ENCODE results near the gene PTPRT. TPM values are rescaled to one million over a fixed set of nuclear protein-coding genes. Genes with fewer than 3 reads are reported as not detected.

PTPRT gene
- total and polyA plus RNA-seq, 2 of the 13 experiments (the other 11 are each of a cell fraction or from before 2014, with no cell fraction given) = under 0.01 to 0.09 TPM

DNA sequence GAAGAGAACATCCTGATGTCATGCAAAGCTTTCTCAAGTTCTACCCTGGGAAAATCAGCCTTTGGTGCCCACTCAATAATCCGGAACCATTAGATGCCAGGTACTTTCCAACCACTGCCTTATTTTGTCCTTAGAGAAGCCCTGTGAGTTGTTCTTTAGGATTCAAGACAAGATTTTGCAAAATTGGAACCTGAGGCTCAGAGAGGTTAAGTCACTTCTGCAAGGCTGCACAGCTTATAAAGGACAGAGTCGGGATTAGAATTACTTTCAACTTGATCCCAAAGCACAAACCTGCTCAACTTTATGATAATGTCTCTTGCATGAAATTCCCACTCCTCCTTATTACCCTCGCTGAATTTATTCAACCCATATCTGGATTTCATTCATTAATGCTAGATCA lies 287.2 kb downstream of the PTPRT start (continued):
- TF ChIP-seq, protein P1, sequence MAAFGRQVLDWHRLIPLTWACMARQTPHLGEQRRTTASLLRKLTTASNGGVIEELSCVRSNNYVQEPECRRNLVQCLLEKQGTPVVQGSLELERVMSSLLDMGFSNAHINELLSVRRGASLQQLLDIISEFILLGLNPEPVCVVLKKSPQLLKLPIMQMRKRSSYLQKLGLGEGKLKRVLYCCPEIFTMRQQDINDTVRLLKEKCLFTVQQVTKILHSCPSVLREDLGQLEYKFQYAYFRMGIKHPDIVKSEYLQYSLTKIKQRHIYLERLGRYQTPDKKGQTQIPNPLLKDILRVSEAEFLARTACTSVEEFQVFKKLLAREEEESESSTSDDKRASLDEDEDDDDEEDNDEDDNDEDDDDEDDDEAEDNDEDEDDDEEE (CRISPR knock-in tag; IDR thresholded peaks at IDR 0.05) = no peak
- TF ChIP-seq, protein P2, sequence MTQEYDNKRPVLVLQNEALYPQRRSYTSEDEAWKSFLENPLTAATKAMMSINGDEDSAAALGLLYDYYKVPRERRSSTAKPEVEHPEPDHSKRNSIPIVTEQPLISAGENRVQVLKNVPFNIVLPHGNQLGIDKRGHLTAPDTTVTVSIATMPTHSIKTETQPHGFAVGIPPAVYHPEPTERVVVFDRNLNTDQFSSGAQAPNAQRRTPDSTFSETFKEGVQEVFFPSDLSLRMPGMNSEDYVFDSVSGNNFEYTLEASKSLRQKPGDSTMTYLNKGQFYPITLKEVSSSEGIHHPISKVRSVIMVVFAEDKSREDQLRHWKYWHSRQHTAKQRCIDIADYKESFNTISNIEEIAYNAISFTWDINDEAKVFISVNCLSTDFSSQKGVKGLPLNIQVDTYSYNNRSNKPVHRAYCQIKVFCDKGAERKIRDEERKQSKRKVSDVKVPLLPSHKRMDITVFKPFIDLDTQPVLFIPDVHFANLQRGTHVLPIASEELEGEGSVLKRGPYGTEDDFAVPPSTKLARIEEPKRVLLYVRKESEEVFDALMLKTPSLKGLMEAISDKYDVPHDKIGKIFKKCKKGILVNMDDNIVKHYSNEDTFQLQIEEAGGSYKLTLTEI (CRISPR knock-in tag; conservative IDR thresholded peaks at IDR 0.05) = no peak
- TF ChIP-seq ZNF367 (CRISPR knock-in tag; IDR thresholded peaks at IDR 0.05; ENCODE audit: borderline replicate concordance) = no peak
- TF ChIP-seq ZNF879 (CRISPR knock-in tag; IDR thresholded peaks at IDR 0.05) = no peak
- 0 out of 2 replicates have a peak, but pooled peaks have one; percentile 0 for TF ChIP-seq KDM4B (CRISPR knock-in tag; IDR thresholded peaks at IDR 0.05)

DNA sequence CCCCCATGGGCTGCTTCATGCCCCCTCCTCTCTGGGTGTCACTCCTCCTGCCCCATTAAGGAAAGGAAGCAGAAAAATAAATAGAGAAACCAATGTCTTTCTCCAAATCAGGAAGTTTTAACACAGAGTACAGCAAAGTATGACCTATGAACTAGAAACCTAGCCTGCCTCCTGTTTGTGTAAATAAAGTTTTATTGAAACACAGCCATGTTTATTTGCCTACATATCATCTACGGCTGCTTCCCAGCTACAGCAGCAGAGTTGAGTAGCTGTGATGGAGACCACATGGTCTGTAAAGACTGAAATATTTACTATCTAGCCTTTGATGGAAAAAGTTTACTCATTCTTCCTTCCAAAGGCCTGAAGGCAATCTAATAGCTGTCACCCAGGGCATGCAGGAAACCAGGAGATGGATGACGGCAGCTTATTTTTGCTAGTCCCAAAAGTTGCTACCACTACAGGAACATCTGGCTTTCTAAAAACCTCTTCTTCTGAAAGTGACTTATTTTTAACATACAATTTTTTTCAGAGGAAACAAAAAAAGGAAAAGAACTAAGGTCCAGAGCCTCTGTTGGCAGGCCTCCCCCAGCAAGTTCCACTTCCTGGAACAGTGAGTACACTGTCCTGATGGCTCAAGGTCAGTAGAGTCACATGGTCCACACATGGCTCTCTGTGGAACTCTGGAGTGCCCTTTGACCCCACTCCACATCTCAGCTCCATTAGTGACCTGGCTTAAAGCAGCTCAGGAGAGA lies 287.8 kb downstream of the PTPRT start:
- Histone ChIP-seq H3K4me3 (replicated peaks in 1 of 3; ENCODE audit: insufficient read depth in 1 of 3, low read depth in 2 of 3, low read length in 3 of 3) (no peak overlapping the region), H4K20me1 (ENCODE audit: insufficient read depth, low read length) (no peaks in the 10 kb centered on the region), H2AFZ (ENCODE audit: low read length) (no peak overlapping the region), H3K9me3 (ENCODE audit: low read length) (peaks cover 20% of the 10 kb centered on the region), H3K9ac (ENCODE audit: insufficient read depth, low read depth, low read length) (no peak overlapping the region), H3K27me3 (ENCODE audit: control insufficient read depth in 1 of 2, insufficient read depth in 2 of 2, low read length in 2 of 2) (no peaks in the 10 kb centered on the region), H3K79me2 (ENCODE audit: insufficient read depth, low read length) (no peaks in the 10 kb centered on the region), H3K4me2 (ENCODE audit: low read depth, low read length) (peak overlapping the region; percentile 8; the same call in 1 of the 2 replicates), H3K4me1 (ENCODE audit: insufficient read depth, low read length) (peaks cover 15% of the 10 kb centered on the region), H3K27ac (ENCODE audit: extremely low read length, insufficient read depth, low read length) (peak overlapping the region; percentile 9), H3K36me3 (replicated peaks in 1 of 2; ENCODE audit: control insufficient read depth in 1 of 2, insufficient read depth in 2 of 2, low read length in 2 of 2) (no peaks in the 10 kb centered on the region)
- WGBS (ENCODE audit: low lambda C conversion rate) = 45% methylated on average over 2 of the region's 2 CpGs
- CTCF ChIA-PET (ENCODE audit: low intra/inter-chr PET ratio, low total read pairs) = no interaction called here
- in situ Hi-C loops (cut with HindIII; ENCODE audit: extremely low pct_ligation_motif_present, low pct_unique_long_range_greater_than_20kb) (no loop called here), intact Hi-C loops (cut with micrococcal nuclease; ENCODE audit: unreplicated experiment) (no loop called here)
- FAIRE-seq (no peak), DNase-seq (ENCODE audit: low spot score) (peak; percentile 52), ATAC-seq (peak; percentile 94)
- BruUV-seq (replicated peaks) = no TSS peak
- POLR2A ChIA-PET = interaction anchor here (0.9 kb wide), 1 partner anchor 16 kb away, joined by 3 read pairs; no protein-coding TSS in a partner anchor
- TF ChIP-seq PLRG1 (conservative IDR thresholded peaks at IDR 0.05) (no peak), ZNF619 (CRISPR knock-in tag; IDR thresholded peaks at IDR 0.05) (no peak), ZNF136 (CRISPR knock-in tag; IDR thresholded peaks at IDR 0.05; ENCODE audit: low read depth) (no peak), RORA (CRISPR knock-in tag; IDR thresholded peaks at IDR 0.05) (no peak)
- TF ChIP-seq, protein P3, sequence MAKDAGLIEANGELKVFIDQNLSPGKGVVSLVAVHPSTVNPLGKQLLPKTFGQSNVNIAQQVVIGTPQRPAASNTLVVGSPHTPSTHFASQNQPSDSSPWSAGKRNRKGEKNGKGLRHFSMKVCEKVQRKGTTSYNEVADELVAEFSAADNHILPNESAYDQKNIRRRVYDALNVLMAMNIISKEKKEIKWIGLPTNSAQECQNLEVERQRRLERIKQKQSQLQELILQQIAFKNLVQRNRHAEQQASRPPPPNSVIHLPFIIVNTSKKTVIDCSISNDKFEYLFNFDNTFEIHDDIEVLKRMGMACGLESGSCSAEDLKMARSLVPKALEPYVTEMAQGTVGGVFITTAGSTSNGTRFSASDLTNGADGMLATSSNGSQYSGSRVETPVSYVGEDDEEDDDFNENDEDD (CRISPR knock-in tag; IDR thresholded peaks at IDR 0.05; ENCODE audit: borderline replicate concordance) = peak; percentile 37; the same call in 1 of the 2 replicates
- TF ChIP-seq, protein P4, sequence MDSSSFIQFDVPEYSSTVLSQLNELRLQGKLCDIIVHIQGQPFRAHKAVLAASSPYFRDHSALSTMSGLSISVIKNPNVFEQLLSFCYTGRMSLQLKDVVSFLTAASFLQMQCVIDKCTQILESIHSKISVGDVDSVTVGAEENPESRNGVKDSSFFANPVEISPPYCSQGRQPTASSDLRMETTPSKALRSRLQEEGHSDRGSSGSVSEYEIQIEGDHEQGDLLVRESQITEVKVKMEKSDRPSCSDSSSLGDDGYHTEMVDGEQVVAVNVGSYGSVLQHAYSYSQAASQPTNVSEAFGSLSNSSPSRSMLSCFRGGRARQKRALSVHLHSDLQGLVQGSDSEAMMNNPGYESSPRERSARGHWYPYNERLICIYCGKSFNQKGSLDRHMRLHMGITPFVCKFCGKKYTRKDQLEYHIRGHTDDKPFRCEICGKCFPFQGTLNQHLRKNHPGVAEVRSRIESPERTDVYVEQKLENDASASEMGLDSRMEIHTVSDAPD (CRISPR knock-in tag; IDR thresholded peaks at IDR 0.05) = no peak
